HL-60 (cell line): ENCODE results near the gene CD36.

Experiments used
- CTCF ChIP-seq: IDR thresholded peaks from one replicate; pipeline ENCODE4 v1.5.1; 2011; ENCODE audit warnings: low read length, control low read depth, inconsistent platforms; ENCODE audit not compliant: insufficient read depth
- GABPA ChIP-seq: IDR thresholded peaks from 2 replicates; pipeline ENCODE4 v1.6.1; 2012; ENCODE audit warnings: low read depth
- POLR2AphosphoS5 ChIP-seq: IDR thresholded peaks from 2 replicates; pipeline ENCODE4 v1.6.1; 2012; ENCODE audit warnings: low read depth
- REST ChIP-seq: IDR thresholded peaks from 2 replicates; pipeline ENCODE4 v1.6.1; 2012; ENCODE audit warnings: low read depth; ENCODE audit not compliant: insufficient replicate concordance
- SPI1 ChIP-seq: IDR thresholded peaks from 2 replicates; pipeline ENCODE4 v1.6.1; 2012; ENCODE audit warnings: low read depth, mild to moderate bottlenecking, borderline replicate concordance

GRCh38 chr7:80635533-80635932 is 2.9 kb upstream of the CD36 start:
- TF ChIP-seq CTCF (no peak), REST (no peak), GABPA (no peak), POLR2AphosphoS5 (no peak), SPI1 (no peak)
